HAP-1 (cell line): Measurements from ENCODE around the gene ATXN7L3B.
A peak's percentile ranks its signal among the peaks of the same experiment; 100 is the strongest.

ENCODE experiments used
- DNase-seq, 2 experiments: peaks; one replicate each; pipeline ENCODE4 v3.0.0-alpha.2; 2016 to 2020; ENCODE audit warnings: low spot score in 2 of 2
- H3K27me3 ChIP-seq: fragments of 250-450 bp; sonication (Bioruptor Pico); 2 replicates; pipeline ENCODE4 v1.5.1; 2020; ENCODE audit warnings: low read depth, mild to moderate bottlenecking, moderate library complexity
- H3K36me3 ChIP-seq: fragments of 250-450 bp; sonication (Bioruptor Pico); replicated peaks from 2 replicates; pipeline ENCODE4 v1.5.1; 2020; ENCODE audit warnings: mild to moderate bottlenecking
- H3K4me1 ChIP-seq: fragments of 250-450 bp; sonication (Bioruptor Pico); 2 replicates; pipeline ENCODE4 v1.5.1; 2020; ENCODE audit warnings: mild to moderate bottlenecking
- H3K4me3 ChIP-seq: fragments of 250-450 bp; sonication (Bioruptor Pico); 2 replicates; pipeline ENCODE4 v1.5.1; 2020; ENCODE audit warnings: mild to moderate bottlenecking, moderate library complexity
- H3K9me3 ChIP-seq: fragments of 250-450 bp; sonication (Bioruptor Pico); 2 replicates; pipeline ENCODE4 v1.5.1; 2020; ENCODE audit warnings: mild to moderate bottlenecking, moderate library complexity
- in situ Hi-C: fragments of 300-500 bp; cut with MboI; formaldehyde crosslinking; loops from 3 replicates; pipeline ENCODE4 v1.14.3; 2020; ENCODE audit warnings: low sequenced_read_pairs, inconsistent platforms, mixed read lengths

The ATXN7L3B gene

GRCh38 chr12:74535536-74535935 is 2.1 kb upstream of the ATXN7L3B start:
- DNase-seq = no peak
- H3K27me3 ChIP-seq = peaks cover 3% of the 10 kb centered on the region; the same call in 1 of the 2 replicates
- H3K4me1 ChIP-seq = peaks cover 5% of the 10 kb centered on the region
- in situ Hi-C loops = no loop called here
- no peaks in the 10 kb centered on the region for H3K9me3 ChIP-seq
- no peak overlapping the region for H3K4me3 ChIP-seq
- H3K36me3 ChIP-seq = peaks cover 12% of the 10 kb centered on the region

GRCh38 chr12:74537126-74537706 is 419 bp upstream of the ATXN7L3B start:
- Histone ChIP-seq H3K27me3 (no peaks in the 10 kb centered on the region), H3K36me3 (peaks cover 13% of the 10 kb centered on the region), H3K9me3 (no peaks in the 10 kb centered on the region), H3K4me3 (peak overlapping the region; percentile 68), H3K4me1 (peaks cover 9% of the 10 kb centered on the region)
- in situ Hi-C loops = no loop called here
- peak in 1 of 2 experiments; percentile 59 for DNase-seq

GRCh38 chr12:74538491-74539258 is 1.0 kb downstream of the ATXN7L3B start:
- no peaks in the 10 kb centered on the region for H3K9me3 ChIP-seq
- peak in 1 of 2 experiments; percentile 11 for DNase-seq
- peak overlapping the region; percentile 68 for H3K4me3 ChIP-seq
- H3K36me3 ChIP-seq = peaks cover 13% of the 10 kb centered on the region
- peaks cover 9% of the 10 kb centered on the region for H3K4me1 ChIP-seq
- in situ Hi-C loops = no loop called here
- H3K27me3 ChIP-seq = no peaks in the 10 kb centered on the region

GRCh38 chr12:74539261-74539660 is 1.6 kb downstream of the ATXN7L3B start:
- DNase-seq = no peak
- Histone ChIP-seq H3K27me3 (no peaks in the 10 kb centered on the region), H3K9me3 (no peaks in the 10 kb centered on the region), H3K4me3 (peak overlapping the region; percentile 68; the same call in 1 of the 2 replicates), H3K4me1 (peaks cover 9% of the 10 kb centered on the region), H3K36me3 (peaks cover 13% of the 10 kb centered on the region)
- in situ Hi-C loops = no loop called here

GRCh38 chr12:74539765-74540526 is 2.3 kb downstream of the ATXN7L3B start:
- Histone ChIP-seq H3K27me3 (no peaks in the 10 kb centered on the region), H3K4me3 (peak overlapping the region; percentile 68; the same call in 1 of the 2 replicates), H3K9me3 (no peaks in the 10 kb centered on the region), H3K4me1 (peaks cover 9% of the 10 kb centered on the region), H3K36me3 (peaks cover 13% of the 10 kb centered on the region)
- in situ Hi-C loops = no loop called here
- DNase-seq = no peak

- H3K36me3 ChIP-seq = peaks cover 13% of the 10 kb centered on the region
- H3K9me3 ChIP-seq = no peaks in the 10 kb centered on the region
- DNase-seq = peak; percentile 16 to 18
- H3K27me3 ChIP-seq = no peaks in the 10 kb centered on the region
- no peak overlapping the region for H3K4me3 ChIP-seq
- peaks cover 9% of the 10 kb centered on the region for H3K4me1 ChIP-seq
- in situ Hi-C loops = no loop called here
Observed at GRCh38 chr12:74541074-74541473, 3.4 kb downstream of the ATXN7L3B start.

- in situ Hi-C loops = no loop called here
- H3K4me1 ChIP-seq = no peaks in the 10 kb centered on the region
Observed at GRCh38 chr12:74547249-74547648, 9.6 kb downstream of the ATXN7L3B start.

GRCh38 chr12:74551291-74551690 is 13.7 kb downstream of the ATXN7L3B start:
- H3K36me3 ChIP-seq = no peaks in the 10 kb centered on the region
- H3K4me1 ChIP-seq = no peaks in the 10 kb centered on the region
- no peak overlapping the region for H3K4me3 ChIP-seq
- no peaks in the 10 kb centered on the region for H3K9me3 ChIP-seq
- no peak for DNase-seq
- H3K27me3 ChIP-seq = 0 out of 2 replicates have a peak, but pooled peaks cover 3% of the 10 kb centered on the region
- in situ Hi-C loops = no loop called here

More at GRCh38 chr12:74547249-74547648, 9.6 kb downstream of the ATXN7L3B start:
- Histone ChIP-seq H3K36me3 (no peaks in the 10 kb centered on the region), H3K27me3 (no peaks in the 10 kb centered on the region), H3K4me3 (no peak overlapping the region), H3K9me3 (no peaks in the 10 kb centered on the region)
- no peak for DNase-seq

GRCh38 chr12:74552201-74552600 is 14.6 kb downstream of the ATXN7L3B start:
- no peaks in the 10 kb centered on the region for H3K9me3 ChIP-seq
- no peaks in the 10 kb centered on the region for H3K36me3 ChIP-seq
- in situ Hi-C loops = no loop called here
- no peak overlapping the region for H3K4me3 ChIP-seq
- H3K4me1 ChIP-seq = no peaks in the 10 kb centered on the region
- 0 out of 2 replicates have a peak, but pooled peaks cover 3% of the 10 kb centered on the region for H3K27me3 ChIP-seq
- DNase-seq = no peak

- H3K4me3 ChIP-seq = no peak overlapping the region
- no peak for DNase-seq
- H3K36me3 ChIP-seq = no peaks in the 10 kb centered on the region
- in situ Hi-C loops = no loop called here
- H3K9me3 ChIP-seq = no peaks in the 10 kb centered on the region
- 0 out of 2 replicates have a peak, but pooled peaks cover 3% of the 10 kb centered on the region for H3K27me3 ChIP-seq
- no peaks in the 10 kb centered on the region for H3K4me1 ChIP-seq
Observed at GRCh38 chr12:74559728-74560127, 22.1 kb downstream of the ATXN7L3B start.

- in situ Hi-C loops = no loop called here
Observed at GRCh38 chr12:74563927-74564326, 26.3 kb downstream of the ATXN7L3B start.

GRCh38 chr12:74578486-74578885 is 40.9 kb downstream of the ATXN7L3B start:
- Histone ChIP-seq H3K4me1 (no peaks in the 10 kb centered on the region), H3K27me3 (no peaks in the 10 kb centered on the region; the same call in none of the 2 replicates), H3K4me3 (no peak overlapping the region), H3K36me3 (no peaks in the 10 kb centered on the region), H3K9me3 (no peaks in the 10 kb centered on the region)
- in situ Hi-C loops = no loop called here
- DNase-seq = no peak

More at GRCh38 chr12:74563927-74564326, 26.3 kb downstream of the ATXN7L3B start:
- H3K9me3 ChIP-seq = no peaks in the 10 kb centered on the region
- no peaks in the 10 kb centered on the region for H3K4me1 ChIP-seq
- no peaks in the 10 kb centered on the region for H3K36me3 ChIP-seq
- no peak overlapping the region for H3K4me3 ChIP-seq
- H3K27me3 ChIP-seq = no peaks in the 10 kb centered on the region
- no peak for DNase-seq

- no peaks in the 10 kb centered on the region for H3K36me3 ChIP-seq
- in situ Hi-C loops = no loop called here
- H3K9me3 ChIP-seq = no peaks in the 10 kb centered on the region
- H3K4me3 ChIP-seq = no peak overlapping the region
- DNase-seq = no peak
- H3K27me3 ChIP-seq = no peaks in the 10 kb centered on the region; the same call in none of the 2 replicates
- no peaks in the 10 kb centered on the region for H3K4me1 ChIP-seq
Observed at GRCh38 chr12:74579446-74579845, 41.8 kb downstream of the ATXN7L3B start.
